LoVo (cell line): ENCODE data around the gene ZFAND3.

ENCODE experiments used
- DNase-seq: peaks from one replicate; pipeline ENCODE4 v3.0.0-alpha.2; 2016; ENCODE audit warnings: low spot score

ZFAND3 gene

GRCh38 chr6:37798436-37799262 is 20.9 kb upstream of the ZFAND3 start:
- DNase-seq = no peak

- peak; percentile 27 for DNase-seq
These were observed 20.3 kb upstream of the ZFAND3 start for GRCh38 chr6:37799263-37799644.

- no peak for DNase-seq
These were observed 18.6 kb upstream of the ZFAND3 start for GRCh38 chr6:37800703-37801604.

GRCh38 chr6:37801605-37801940 is 18.0 kb upstream of the ZFAND3 start:
- DNase-seq = no peak

GRCh38 chr6:37802810-37803209 is 16.7 kb upstream of the ZFAND3 start:
- DNase-seq = no peak

- DNase-seq = no peak
These were observed 14.9 kb upstream of the ZFAND3 start for GRCh38 chr6:37804586-37804985.

- no peak for DNase-seq
These were observed 13.3 kb upstream of the ZFAND3 start for GRCh38 chr6:37806213-37806612.

- no peak for DNase-seq
These were observed 11.9 kb upstream of the ZFAND3 start for GRCh38 chr6:37807656-37808055.

GRCh38 chr6:37809197-37809543 is 10.4 kb upstream of the ZFAND3 start:
- no peak for DNase-seq

- DNase-seq = no peak
These were observed 6.7 kb upstream of the ZFAND3 start for GRCh38 chr6:37812841-37813240.

GRCh38 chr6:37814374-37814773 is 5.2 kb upstream of the ZFAND3 start:
- DNase-seq = no peak

GRCh38 chr6:37816599-37817375 is 2.7 kb upstream of the ZFAND3 start:
- DNase-seq = no peak

- DNase-seq = peak; percentile 97
These were observed 871 bp upstream of the ZFAND3 start for GRCh38 chr6:37818536-37819176.

- peak; percentile 48 for DNase-seq
These were observed 533 bp downstream of the ZFAND3 start for GRCh38 chr6:37819802-37820717.

GRCh38 chr6:37820718-37821079 is 1.2 kb downstream of the ZFAND3 start:
- no peak for DNase-seq

- DNase-seq = no peak
These were observed 1.9 kb downstream of the ZFAND3 start for GRCh38 chr6:37821446-37821845.

- peak; percentile 87 for DNase-seq
These were observed 3.5 kb downstream of the ZFAND3 start for GRCh38 chr6:37822851-37823682.

GRCh38 chr6:37824170-37824569 is 4.6 kb downstream of the ZFAND3 start:
- DNase-seq = no peak

- DNase-seq = no peak
These were observed 6.7 kb downstream of the ZFAND3 start for GRCh38 chr6:37826188-37826587.

- no peak for DNase-seq
These were observed 7.5 kb downstream of the ZFAND3 start for GRCh38 chr6:37826993-37827392.
